H9 (cell line): ENCODE data around the gene ATP8A2. TPM values are rescaled to one million over a fixed set of nuclear protein-coding genes. Genes with fewer than 3 reads are reported as not detected.

Experiments used
- DNase-seq: peaks from one replicate; pipeline ENCODE4 v3.0.0-alpha.2; 2017
- H2AFZ ChIP-seq: one replicate; pipeline ENCODE4 v1.6.1; 2013; ENCODE audit warnings: mild to moderate bottlenecking, low read length, control low read depth, moderate library complexity
- H2AK5ac ChIP-seq: 2 replicates; pipeline ENCODE4 v1.6.1; 2013; ENCODE audit warnings: low read length, control low read depth, mixed read lengths; ENCODE audit not compliant: insufficient read length
- H2BK120ac ChIP-seq: one replicate; pipeline ENCODE4 v1.6.1; 2013; ENCODE audit warnings: low read depth, mild to moderate bottlenecking, low read length, control low read depth, inconsistent platforms; ENCODE audit not compliant: poor library complexity, severe bottlenecking
- H2BK12ac ChIP-seq: 2 replicates; pipeline ENCODE4 v1.6.1; 2013; ENCODE audit warnings: low read length, control low read depth, mixed read lengths, low read depth; ENCODE audit not compliant: insufficient read length
- H2BK15ac ChIP-seq: 2 replicates; pipeline ENCODE4 v1.6.1; 2013; ENCODE audit warnings: low read depth, low read length, control low read depth
- H2BK20ac ChIP-seq: one replicate; pipeline ENCODE4 v1.6.1; 2013; ENCODE audit warnings: low read depth, mild to moderate bottlenecking, low read length, control low read depth, inconsistent platforms; ENCODE audit not compliant: poor library complexity, severe bottlenecking
- H2BK5ac ChIP-seq: 2 replicates; pipeline ENCODE4 v1.6.1; 2013; ENCODE audit warnings: low read length, control low read depth, mixed read lengths; ENCODE audit not compliant: insufficient read length
- H3K14ac ChIP-seq: 2 replicates; pipeline ENCODE4 v1.6.1; 2013; ENCODE audit warnings: low read length, control low read depth; ENCODE audit not compliant: insufficient read depth
- H3K18ac ChIP-seq: 2 replicates; pipeline ENCODE4 v1.6.1; 2013; ENCODE audit warnings: low read depth, mild to moderate bottlenecking, mixed read lengths, low read length, control low read depth; ENCODE audit not compliant: insufficient read length
- H3K23ac ChIP-seq: 2 replicates; pipeline ENCODE4 v1.6.1; 2013; ENCODE audit warnings: low read length, control low read depth, mixed read lengths, low read depth; ENCODE audit not compliant: insufficient read length
- H3K23me2 ChIP-seq: 2 replicates; pipeline ENCODE4 v1.6.1; 2013; ENCODE audit warnings: low read depth, mild to moderate bottlenecking, mixed read lengths, low read length, control low read depth; ENCODE audit not compliant: insufficient read length, poor library complexity, severe bottlenecking
- H3K27ac ChIP-seq: 2 replicates; pipeline ENCODE4 v1.5.1; 2013; ENCODE audit warnings: low read length, control low read depth, mixed read lengths, low read depth; ENCODE audit not compliant: insufficient read length
- H3K27me3 ChIP-seq: 2 replicates; pipeline ENCODE4 v1.6.1; 2013; ENCODE audit warnings: low read length, control low read depth, inconsistent platforms; ENCODE audit not compliant: insufficient read depth
- H3K4ac ChIP-seq: 2 replicates; pipeline ENCODE4 v1.6.1; 2013; ENCODE audit warnings: low read depth, mild to moderate bottlenecking, control low read depth, inconsistent platforms, low read length, moderate library complexity
- H3K4me1 ChIP-seq: 2 replicates; pipeline ENCODE4 v1.6.1; 2013; ENCODE audit warnings: low read length, control low read depth, inconsistent platforms; ENCODE audit not compliant: insufficient read depth
- H3K4me2 ChIP-seq: 2 replicates; pipeline ENCODE4 v1.6.1; 2013; ENCODE audit warnings: low read length, control low read depth, mixed read lengths; ENCODE audit not compliant: insufficient read length, insufficient read depth
- H3K56ac ChIP-seq: 2 replicates; pipeline ENCODE4 v1.6.1; 2013; ENCODE audit warnings: low read depth, mild to moderate bottlenecking, mixed read lengths, low read length, control low read depth; ENCODE audit not compliant: insufficient read length
- H3K79me1 ChIP-seq: 2 replicates; pipeline ENCODE4 v1.6.1; 2013; ENCODE audit warnings: low read depth, mild to moderate bottlenecking, moderate library complexity, low read length, control low read depth, inconsistent platforms; ENCODE audit not compliant: insufficient read depth, poor library complexity, severe bottlenecking
- H3K79me2 ChIP-seq: 2 replicates; pipeline ENCODE4 v1.6.1; 2013; ENCODE audit warnings: low read length, control low read depth, inconsistent platforms; ENCODE audit not compliant: insufficient read depth
- H3K9ac ChIP-seq: 2 replicates; pipeline ENCODE4 v1.6.1; 2013; ENCODE audit warnings: low read length, control low read depth, mixed read lengths; ENCODE audit not compliant: insufficient read length; ENCODE audit errors: extremely low read depth
- H3K9me3 ChIP-seq: one replicate; pipeline ENCODE4 v1.6.1; 2013; ENCODE audit warnings: low read depth, low read length, inconsistent platforms; ENCODE audit not compliant: control insufficient read depth
- H3T11ph ChIP-seq: one replicate; pipeline ENCODE4 v1.6.1; 2013; ENCODE audit warnings: mild to moderate bottlenecking, low read length, control low read depth, inconsistent platforms
- H4K20me1 ChIP-seq: one replicate; pipeline ENCODE4 v1.6.1; 2013; ENCODE audit not compliant: control insufficient read depth, insufficient read length, insufficient read depth
- H4K5ac ChIP-seq: 2 replicates; pipeline ENCODE4 v1.6.1; 2013; ENCODE audit warnings: low read depth, mild to moderate bottlenecking, mixed read lengths, low read length, control low read depth; ENCODE audit not compliant: insufficient read length
- H4K8ac ChIP-seq: replicated peaks from 2 replicates; pipeline ENCODE4 v1.6.1; 2013; ENCODE audit warnings: low read length, control low read depth, mixed read lengths, low read depth; ENCODE audit not compliant: insufficient read length
- H4K91ac ChIP-seq: 2 replicates; pipeline ENCODE4 v1.6.1; 2013; ENCODE audit warnings: low read depth, mild to moderate bottlenecking, moderate library complexity, mixed read lengths, low read length, control low read depth; ENCODE audit not compliant: insufficient read length
- H3K27ac Mint-ChIP-seq, 3 experiments: 2 replicates in 2 of 3; 3 replicates in 1 of 3; pipeline ENCODE4 v1.8.0; 2020 to 2021; ENCODE audit warnings: mixed read lengths in 3 of 3, mild to moderate bottlenecking in 1 of 3, moderate library complexity in 1 of 3
- H3K27me3 Mint-ChIP-seq: 2 replicates; pipeline ENCODE4 v1.8.0; 2021; ENCODE audit warnings: low read depth, mild to moderate bottlenecking, moderate library complexity, mixed read lengths
- H3K36me3 Mint-ChIP-seq, 3 experiments: 2 replicates in 2 of 3; 3 replicates in 1 of 3; pipeline ENCODE4 v1.8.0; 2020 to 2021; ENCODE audit warnings: low read depth in 3 of 3, mixed read lengths in 3 of 3; ENCODE audit not compliant: insufficient read depth in 1 of 3
- H3K4me1 Mint-ChIP-seq, 2 experiments: 2 replicates each; pipeline ENCODE4 v1.8.0; 2020; ENCODE audit warnings: mixed read lengths in 2 of 2
- H3K4me3 Mint-ChIP-seq, 2 experiments: 2 replicates in 1 of 2; 3 replicates in 1 of 2; pipeline ENCODE4 v1.8.0; 2020 to 2021; ENCODE audit warnings: mild to moderate bottlenecking in 2 of 2, mixed read lengths in 2 of 2, moderate library complexity in 1 of 2
- H3K9me3 Mint-ChIP-seq, 2 experiments: 2 replicates in 1 of 2; 3 replicates in 1 of 2; pipeline ENCODE4 v1.8.0; 2020; ENCODE audit warnings: mild to moderate bottlenecking in 2 of 2, mixed read lengths in 2 of 2, moderate library complexity in 1 of 2
- WGBS: extraction: QIAGEN DNeasy Blood & Tissue Kit; methylation state at CpG from one replicate; pipeline ENCODE4 v1.1.7; 2013; ENCODE audit warnings: missing lambda C conversion rate, low lambda C conversion rate, mixed read lengths; ENCODE audit not compliant: insufficient read length; ENCODE audit errors: extremely low coverage; 5-methylcytosine and 5-hydroxymethylcytosine counted together
- total RNA-seq: library from RNA; stranded (reverse); gene quantifications from 2 replicates; pipeline ENCODE4 v1.2.1, GENCODE V29; 2021
- TF ChIP-seq, protein P1 (sequence below): fragments of 200-600 bp; sonication (generic); conservative IDR thresholded peaks from 3 replicates; pipeline ENCODE4 v1.8.0; 2021; ENCODE audit warnings: antibody characterized with exemption, mild to moderate bottlenecking

Gene ATP8A2
- total RNA-seq, 1 experiment from 2014 or later = 18.2 TPM

DNA sequence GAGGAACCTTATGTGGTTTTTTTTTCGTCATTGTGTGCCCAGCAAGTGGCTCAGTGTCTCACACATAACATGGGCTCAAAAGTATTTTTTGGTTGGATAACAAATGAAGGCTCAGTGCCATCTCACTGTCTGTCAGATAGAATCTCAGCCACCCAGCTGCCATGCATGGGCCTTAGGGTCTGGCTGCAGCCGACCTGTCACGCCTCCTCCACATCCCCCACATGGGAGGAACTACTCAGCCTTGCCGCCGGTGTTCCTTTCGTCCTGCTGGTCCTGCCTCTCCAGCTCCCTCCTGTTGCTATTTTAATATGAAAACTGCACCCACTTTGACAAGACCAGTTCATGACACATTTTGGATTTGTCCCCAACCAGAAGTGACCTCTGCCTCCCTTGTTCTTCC, 558.9 kb downstream of the ATP8A2 start:
- TF ChIP-seq, protein P1, sequence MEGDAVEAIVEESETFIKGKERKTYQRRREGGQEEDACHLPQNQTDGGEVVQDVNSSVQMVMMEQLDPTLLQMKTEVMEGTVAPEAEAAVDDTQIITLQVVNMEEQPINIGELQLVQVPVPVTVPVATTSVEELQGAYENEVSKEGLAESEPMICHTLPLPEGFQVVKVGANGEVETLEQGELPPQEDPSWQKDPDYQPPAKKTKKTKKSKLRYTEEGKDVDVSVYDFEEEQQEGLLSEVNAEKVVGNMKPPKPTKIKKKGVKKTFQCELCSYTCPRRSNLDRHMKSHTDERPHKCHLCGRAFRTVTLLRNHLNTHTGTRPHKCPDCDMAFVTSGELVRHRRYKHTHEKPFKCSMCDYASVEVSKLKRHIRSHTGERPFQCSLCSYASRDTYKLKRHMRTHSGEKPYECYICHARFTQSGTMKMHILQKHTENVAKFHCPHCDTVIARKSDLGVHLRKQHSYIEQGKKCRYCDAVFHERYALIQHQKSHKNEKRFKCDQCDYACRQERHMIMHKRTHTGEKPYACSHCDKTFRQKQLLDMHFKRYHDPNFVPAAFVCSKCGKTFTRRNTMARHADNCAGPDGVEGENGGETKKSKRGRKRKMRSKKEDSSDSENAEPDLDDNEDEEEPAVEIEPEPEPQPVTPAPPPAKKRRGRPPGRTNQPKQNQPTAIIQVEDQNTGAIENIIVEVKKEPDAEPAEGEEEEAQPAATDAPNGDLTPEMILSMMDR = no peak
- Histone ChIP-seq H2BK5ac (no peak overlapping the region), H2BK120ac (no peak overlapping the region), H4K20me1 (no peaks in the 10 kb centered on the region), H3K4me1 (peaks cover 2% of the 10 kb centered on the region; the same call in 1 of the 2 replicates), H4K5ac (no peak overlapping the region), H3K4ac (no peak overlapping the region), H3K79me1 (no peaks in the 10 kb centered on the region), H2BK20ac (no peak overlapping the region), H3K14ac (no peak overlapping the region), H4K91ac (no peak overlapping the region), H4K8ac (no peak overlapping the region), H3K79me2 (no peaks in the 10 kb centered on the region), H3K23ac (no peak overlapping the region), H3K9me3 (no peaks in the 10 kb centered on the region), H3K23me2 (no peaks in the 10 kb centered on the region), H3K9ac (no peak overlapping the region), H3K27ac (no peak overlapping the region), H2AK5ac (no peak overlapping the region), H2BK12ac (no peak overlapping the region), H3K18ac (no peak overlapping the region), H2AFZ (no peak overlapping the region), H3K56ac (no peak overlapping the region), H3K4me2 (no peak overlapping the region), H3T11ph (no peak overlapping the region), H3K27me3 (no peaks in the 10 kb centered on the region), H2BK15ac (no peak overlapping the region)
- no peaks in the 10 kb centered on the region; a peak in 2 of 7 replicates for H3K36me3 Mint-ChIP-seq
- H3K4me3 Mint-ChIP-seq = no peak overlapping the region
- WGBS = no CpG with 5 or more reads among the region's 6 CpGs
- H3K9me3 Mint-ChIP-seq = no peaks in the 10 kb centered on the region
- peaks cover 3% of the 10 kb centered on the region; the same call in 1 of the 2 replicates for H3K27me3 Mint-ChIP-seq
- no peak for DNase-seq
- H3K4me1 Mint-ChIP-seq = peaks cover 46 to 64% of the 10 kb centered on the region in 2 experiments
- H3K27ac Mint-ChIP-seq = no peak overlapping the region
